Measurements from ENCODE around the gene SERPINF2.

DNA sequence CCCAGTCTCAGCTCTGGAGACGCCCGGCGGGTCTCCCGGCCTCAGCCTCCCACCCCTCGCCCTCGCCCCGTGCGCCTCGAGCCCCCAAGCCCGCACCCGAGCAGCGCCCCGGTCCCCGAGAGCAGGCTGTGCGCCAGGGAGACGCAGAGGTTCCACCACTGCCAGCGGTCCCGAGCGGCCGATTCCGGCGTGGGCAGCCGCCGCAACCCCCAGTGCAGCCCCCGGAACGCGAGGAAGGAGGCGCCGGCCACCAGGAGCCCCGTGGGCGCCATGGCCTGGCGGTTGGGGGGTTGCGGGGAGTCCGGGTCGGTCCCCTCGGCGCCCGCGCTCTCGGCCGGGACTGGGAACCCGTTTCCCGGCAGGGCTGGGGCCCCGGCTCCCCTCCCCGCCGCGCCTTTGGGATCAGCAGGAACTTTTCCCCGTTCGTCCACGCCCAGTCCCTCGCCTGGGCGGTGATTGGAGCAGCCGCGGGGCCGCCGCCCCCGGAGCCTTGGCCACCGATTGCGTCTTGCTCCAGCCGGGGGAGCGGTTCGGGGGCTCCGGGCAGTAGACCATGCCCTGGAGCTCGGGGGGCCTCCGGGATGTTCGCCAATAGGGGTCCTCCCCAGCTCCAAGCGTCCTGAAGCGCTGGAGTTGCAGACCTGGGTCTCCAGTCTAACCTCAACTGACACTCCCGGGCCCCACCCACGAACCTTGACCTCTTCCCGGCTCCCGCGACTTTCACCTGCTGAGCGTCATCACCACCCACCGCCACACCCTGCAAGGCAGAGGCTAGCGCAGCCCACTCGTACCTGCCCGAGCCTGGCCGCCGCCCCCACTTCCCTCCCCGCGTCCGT lies 32.5 kb upstream of the SERPINF2 start, which contains the start of gene TLCD2:
- TF ChIP-seq, protein P1, sequence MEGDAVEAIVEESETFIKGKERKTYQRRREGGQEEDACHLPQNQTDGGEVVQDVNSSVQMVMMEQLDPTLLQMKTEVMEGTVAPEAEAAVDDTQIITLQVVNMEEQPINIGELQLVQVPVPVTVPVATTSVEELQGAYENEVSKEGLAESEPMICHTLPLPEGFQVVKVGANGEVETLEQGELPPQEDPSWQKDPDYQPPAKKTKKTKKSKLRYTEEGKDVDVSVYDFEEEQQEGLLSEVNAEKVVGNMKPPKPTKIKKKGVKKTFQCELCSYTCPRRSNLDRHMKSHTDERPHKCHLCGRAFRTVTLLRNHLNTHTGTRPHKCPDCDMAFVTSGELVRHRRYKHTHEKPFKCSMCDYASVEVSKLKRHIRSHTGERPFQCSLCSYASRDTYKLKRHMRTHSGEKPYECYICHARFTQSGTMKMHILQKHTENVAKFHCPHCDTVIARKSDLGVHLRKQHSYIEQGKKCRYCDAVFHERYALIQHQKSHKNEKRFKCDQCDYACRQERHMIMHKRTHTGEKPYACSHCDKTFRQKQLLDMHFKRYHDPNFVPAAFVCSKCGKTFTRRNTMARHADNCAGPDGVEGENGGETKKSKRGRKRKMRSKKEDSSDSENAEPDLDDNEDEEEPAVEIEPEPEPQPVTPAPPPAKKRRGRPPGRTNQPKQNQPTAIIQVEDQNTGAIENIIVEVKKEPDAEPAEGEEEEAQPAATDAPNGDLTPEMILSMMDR (IDR thresholded peaks at IDR 0.05), result no peak
- peak in 1 of 3 donors; percentile 38 for TF ChIP-seq POLR2AphosphoS5 (IDR thresholded peaks at IDR 0.05)

All from breast epithelium (tissue), 3 donors.